GOT3 (cell line): Measurements from ENCODE around the gene PRKAR2A.
A peak's percentile ranks its signal among the peaks of the same experiment; 100 is the strongest.
"Not testable (repeated sequence)": the region's sequence is repeated elsewhere in the genome, so short reads cannot be mapped to it uniquely, and the experiment has no call there.

Experiments used
- DNase-seq: peaks from one replicate; lab custom pipeline; 2025; ENCODE audit warnings: mixed read lengths; lab: John Stamatoyannopoulos, UW

The PRKAR2A gene

GRCh38 chr3:48727511-48727910 is 120.2 kb downstream of the PRKAR2A start:
- no peak for DNase-seq

DNA sequence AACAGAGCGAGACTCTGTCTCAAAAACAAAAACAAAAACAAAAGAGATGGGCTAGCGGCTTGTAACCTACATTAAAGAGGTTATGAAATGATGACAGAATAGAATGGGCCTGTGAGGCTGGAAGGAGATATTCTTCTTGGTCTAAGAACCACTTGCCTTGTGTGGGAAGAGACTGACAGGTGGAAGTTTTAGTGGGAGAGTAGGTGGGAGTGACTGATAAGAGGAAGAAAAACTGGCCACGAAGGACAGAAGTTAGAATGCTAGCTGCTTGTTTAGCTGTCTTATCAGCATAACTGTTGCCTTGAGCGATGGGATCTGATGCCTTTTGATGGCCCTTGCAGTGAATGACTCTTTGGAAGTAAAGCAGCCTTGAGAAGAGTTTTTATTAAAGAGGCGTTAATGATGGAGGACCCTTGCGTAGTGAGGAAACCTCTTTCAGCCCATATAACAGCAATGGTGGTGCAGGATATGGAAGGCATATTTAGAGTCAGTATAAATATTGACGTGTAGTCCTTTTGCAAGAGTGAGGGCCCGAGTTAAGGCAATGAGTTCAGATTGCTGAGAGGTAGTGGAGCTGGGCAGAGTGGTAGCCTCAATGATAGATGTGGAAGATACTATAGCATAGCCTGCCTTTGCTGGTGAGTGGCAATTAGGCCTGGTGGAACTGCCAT is 122.4 kb downstream of the PRKAR2A start:
- DNase-seq = not testable (repeated sequence)

DNA sequence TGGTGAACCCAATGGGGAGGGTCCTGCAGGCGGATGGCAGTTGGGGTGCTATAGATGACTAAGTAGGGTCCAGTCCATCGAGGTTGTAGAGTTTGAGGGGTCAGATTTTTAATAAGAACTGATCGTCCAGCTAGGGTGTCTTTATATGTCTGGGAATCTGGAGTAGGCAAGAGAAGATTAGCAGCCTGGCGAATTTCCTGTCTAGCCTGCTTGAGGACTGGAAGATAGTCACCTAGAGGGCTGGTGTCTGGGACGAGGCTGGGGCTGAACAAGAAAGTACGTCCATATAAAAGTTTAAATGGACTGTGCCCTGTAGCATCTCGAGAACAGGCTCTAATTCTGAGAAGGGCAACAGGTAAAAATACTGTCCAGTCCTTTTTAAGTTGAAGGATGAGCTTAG is 123.9 kb downstream of the PRKAR2A start:
- no peak for DNase-seq

- not testable (repeated sequence) for DNase-seq
These were observed 124.4 kb downstream of the PRKAR2A start for GRCh38 chr3:48723293-48723692.

GRCh38 chr3:48716982-48717746 is 130.5 kb downstream of the PRKAR2A start, which contains the start of gene IP6K2:
IP6K2 (minus strand) TSS chr3:48717221; CDS start chr3:48695291, 21,930 bp downstream.
- peak; percentile 86 for DNase-seq

GRCh38 chr3:48716508-48716981 is 131.1 kb downstream of the PRKAR2A start:
- no peak for DNase-seq

- no peak for DNase-seq
These were observed 132.4 kb downstream of the PRKAR2A start for GRCh38 chr3:48715174-48715800.

- DNase-seq = no peak
These were observed 135.9 kb downstream of the PRKAR2A start for GRCh38 chr3:48711727-48712126.

- DNase-seq = no peak
These were observed 138.6 kb downstream of the PRKAR2A start for GRCh38 chr3:48709051-48709461.

DNA sequence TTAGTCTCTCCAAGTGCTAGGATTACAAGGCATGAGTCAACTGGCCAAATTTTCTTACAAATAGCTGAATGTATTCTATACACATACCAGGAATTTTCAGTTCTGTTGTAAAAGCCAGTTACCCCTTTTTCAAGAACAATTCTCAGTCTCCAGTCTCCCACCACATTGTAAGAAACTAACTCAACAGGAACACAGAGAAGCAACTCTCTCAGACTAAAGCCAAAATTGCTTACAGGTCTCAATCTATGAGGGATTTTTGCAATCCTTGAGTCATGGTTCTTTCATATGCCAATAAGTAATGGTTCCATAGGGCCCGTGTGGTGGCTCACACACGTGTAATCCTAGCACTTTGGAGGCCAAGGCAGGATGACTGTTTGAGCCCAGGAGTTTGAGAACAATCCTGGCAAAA is 139.2 kb downstream of the PRKAR2A start:
- no peak for DNase-seq

DNA sequence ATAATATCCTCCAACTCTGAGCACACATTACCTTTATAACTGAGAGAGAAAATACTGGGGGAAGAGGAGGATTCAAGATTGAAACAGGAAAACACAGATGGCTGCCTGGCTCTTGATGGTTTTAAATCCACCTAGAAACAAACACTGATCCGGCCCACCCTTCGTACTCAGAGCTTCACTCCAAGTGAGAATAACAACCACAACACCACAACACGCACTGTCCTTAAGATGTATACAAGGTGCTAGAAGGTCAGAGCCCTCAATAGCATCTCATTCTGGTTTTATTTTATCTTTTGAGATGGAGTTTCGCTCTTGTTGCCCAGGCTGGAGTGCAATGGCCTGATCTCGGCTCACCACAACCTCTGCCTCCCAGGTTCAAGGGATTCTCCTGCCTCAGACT is 140.5 kb downstream of the PRKAR2A start:
- no peak for DNase-seq

DNA sequence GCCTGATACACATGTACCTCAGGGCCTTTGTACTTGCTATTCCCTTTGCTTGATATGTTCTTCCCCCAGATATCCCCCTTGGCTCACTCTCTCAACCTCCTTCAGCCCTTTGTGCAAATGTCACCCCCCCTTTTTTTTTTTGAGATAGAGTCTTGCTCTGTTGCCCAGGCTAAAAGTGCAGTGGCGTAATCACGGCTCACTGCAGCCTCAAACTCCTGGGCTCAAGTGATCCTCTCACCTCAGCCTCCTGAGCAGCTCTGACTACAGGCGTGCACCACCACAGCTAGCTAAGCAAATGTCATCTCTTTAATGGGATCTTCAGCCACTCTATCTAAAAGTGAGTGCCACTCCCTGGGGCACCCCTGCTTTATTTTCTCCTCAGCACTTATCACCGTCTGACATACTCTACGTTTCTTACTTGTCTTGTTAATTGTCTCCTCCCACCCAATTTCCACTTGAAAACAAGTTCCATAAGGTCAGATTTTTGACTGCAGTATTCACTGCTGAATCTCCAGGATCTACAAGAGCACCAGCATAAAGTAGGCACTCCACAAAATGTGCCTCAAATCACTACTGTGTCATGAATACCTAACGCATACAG is 145.3 kb downstream of the PRKAR2A start:
- no peak for DNase-seq

DNA sequence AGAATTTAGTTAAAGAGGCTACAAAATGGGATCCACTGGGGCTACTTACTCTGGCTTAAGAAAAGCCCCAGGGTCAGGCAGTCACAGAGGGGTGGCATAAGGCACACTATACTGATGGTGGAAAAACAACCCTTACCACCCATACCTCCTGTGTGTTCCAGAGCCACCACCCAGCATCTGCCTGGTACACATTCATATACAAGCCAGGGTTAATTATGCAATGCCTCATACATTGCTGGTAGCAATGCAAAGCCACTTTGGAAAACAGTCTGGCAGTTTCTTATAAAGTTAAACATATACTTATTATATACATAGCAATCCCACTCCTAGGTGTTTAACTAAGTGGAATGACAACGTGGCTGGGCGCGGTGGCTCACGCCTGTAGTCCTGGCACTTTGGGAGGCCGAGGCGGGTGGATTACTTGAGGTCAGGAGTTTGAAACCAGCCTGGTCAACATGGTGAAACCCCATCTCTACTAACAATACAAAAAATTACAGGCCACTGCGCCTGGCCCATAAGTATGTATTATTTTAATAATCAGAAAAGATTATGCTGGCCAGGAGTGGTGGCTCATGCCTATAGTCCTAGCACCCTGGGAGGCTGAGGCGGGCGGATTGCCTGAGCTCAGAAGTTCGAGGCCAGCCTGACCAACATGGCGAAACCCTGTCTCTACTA is 146.8 kb downstream of the PRKAR2A start:
- DNase-seq = no peak

DNA sequence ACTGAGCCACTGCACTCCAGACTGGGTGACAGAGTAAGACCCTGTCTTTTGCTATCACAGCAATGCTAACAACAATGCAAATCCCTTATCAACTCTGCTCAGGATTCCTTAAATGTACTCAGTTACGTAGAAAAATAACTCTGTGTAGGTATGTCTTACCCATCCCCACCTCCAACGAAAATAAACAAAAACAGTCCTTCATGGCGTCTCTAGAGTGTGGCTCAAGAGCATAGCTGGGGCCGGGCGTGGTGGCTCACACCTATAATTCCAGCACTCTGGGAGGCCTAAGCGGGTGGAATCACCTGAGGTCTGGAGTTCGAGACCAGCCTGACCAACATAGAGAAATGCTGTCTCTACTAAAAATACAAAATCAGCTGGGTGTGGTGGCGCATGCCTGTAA is 148.8 kb downstream of the PRKAR2A start:
- DNase-seq = no peak

DNA sequence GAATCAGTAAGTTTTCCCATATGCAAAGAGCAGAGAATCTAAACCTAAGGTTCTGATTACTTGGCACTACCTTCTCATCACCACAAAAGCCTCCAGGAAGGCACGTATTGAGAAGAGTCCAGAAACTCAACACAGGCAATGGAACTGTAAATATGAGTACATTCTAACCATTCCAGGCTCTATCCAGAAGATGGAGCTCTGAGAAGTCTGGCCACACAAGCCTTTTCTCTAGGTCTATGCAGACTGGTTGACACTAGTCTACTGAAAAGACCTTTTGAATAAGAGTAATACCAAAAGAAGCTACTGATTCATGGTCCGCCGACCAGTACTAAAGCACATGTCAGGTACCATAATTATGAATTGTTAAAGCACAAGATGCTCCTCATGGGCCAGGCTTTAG is 149.7 kb downstream of the PRKAR2A start:
- DNase-seq = no peak

DNA sequence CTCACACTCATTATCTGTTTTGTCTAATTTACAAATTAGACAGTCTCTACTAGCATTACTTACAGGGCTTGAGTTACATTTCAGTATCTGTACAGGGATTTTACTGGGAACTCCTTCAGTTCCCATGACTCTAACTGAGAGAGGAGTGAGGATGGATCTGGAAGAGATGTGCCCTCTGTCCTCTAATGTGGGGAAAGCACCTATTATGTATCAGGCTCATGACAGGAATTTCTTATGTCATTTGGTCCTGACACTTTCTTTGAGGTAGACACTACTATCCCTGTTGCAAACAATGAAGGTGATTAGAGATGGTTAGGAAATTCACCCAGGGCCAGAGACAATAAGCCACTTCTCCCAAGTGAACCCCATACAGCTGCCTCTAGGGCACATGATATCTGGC is 151.1 kb downstream of the PRKAR2A start:
- DNase-seq = no peak
